DND-41 (cell line): ENCODE results near the gene ZCCHC24.

Experiments
- ATAC-seq: fragments of 200-7000 bp; cut with Tn5 transposase; 3 replicates; pipeline ENCODE4 v1.9.1; 2021; ENCODE audit warnings: low read depth; ENCODE audit not compliant: insufficient read depth
- DNase-seq: peaks from one replicate; pipeline ENCODE4 v3.0.0-alpha.2; 2020
- H2AFZ ChIP-seq: 2 replicates; pipeline ENCODE4 v1.6.0; 2012; ENCODE audit warnings: low read depth, low read length
- H3K27ac ChIP-seq: 2 replicates; pipeline ENCODE4 v1.5.1; 2012; ENCODE audit warnings: low read length, inconsistent platforms
- H3K27me3 ChIP-seq: fragments of 200-600 bp; sonication (generic); 2 replicates; pipeline ENCODE4 v1.6.0; 2012; ENCODE audit warnings: low read length, mild to moderate bottlenecking, inconsistent platforms; ENCODE audit not compliant: insufficient read depth, poor library complexity
- H3K36me3 ChIP-seq: 2 replicates; pipeline ENCODE4 v1.5.1; 2012; ENCODE audit warnings: low read length, inconsistent platforms; ENCODE audit not compliant: insufficient read depth
- H3K4me1 ChIP-seq: 2 replicates; pipeline ENCODE4 v1.5.1; 2012; ENCODE audit warnings: mild to moderate bottlenecking, low read length; ENCODE audit not compliant: insufficient read depth
- H3K4me2 ChIP-seq: 2 replicates; pipeline ENCODE4 v1.6.0; 2012; ENCODE audit warnings: mild to moderate bottlenecking, moderate library complexity, low read length, inconsistent platforms; ENCODE audit not compliant: insufficient read depth
- H3K4me3 ChIP-seq, 2 experiments: fragments of 200-600 bp in 1 of 2; shearing (Covaris generic) in 1 of 2; 2 replicates each; pipeline ENCODE4 v1.5.1; 2012 to 2016; ENCODE audit warnings: inconsistent platforms in 2 of 2, low read length in 2 of 2, mild to moderate bottlenecking in 2 of 2, low read depth in 1 of 2, moderate library complexity in 1 of 2
- H3K79me2 ChIP-seq: 2 replicates; pipeline ENCODE4 v1.6.0; 2012; ENCODE audit warnings: low read length, inconsistent platforms; ENCODE audit not compliant: insufficient read depth
- H3K9ac ChIP-seq: 2 replicates; pipeline ENCODE4 v1.6.0; 2012; ENCODE audit warnings: low read depth, mild to moderate bottlenecking, inconsistent platforms, low read length, moderate library complexity
- H3K9me3 ChIP-seq: 2 replicates; pipeline ENCODE4 v1.5.1; 2012; ENCODE audit warnings: low read length, moderate library complexity, mild to moderate bottlenecking, inconsistent platforms; ENCODE audit not compliant: insufficient read depth, severe bottlenecking
- H4K20me1 ChIP-seq: 2 replicates; pipeline ENCODE4 v1.6.0; 2012; ENCODE audit warnings: low read length; ENCODE audit not compliant: insufficient read depth
- CTCF ChIP-seq: IDR thresholded peaks from 2 replicates; pipeline ENCODE4 v1.5.1; 2012; ENCODE audit warnings: borderline replicate concordance, low read length, moderate library complexity, mild to moderate bottlenecking; ENCODE audit not compliant: poor library complexity, severe bottlenecking; ENCODE audit errors: extremely low read depth
- EZH2 ChIP-seq: IDR thresholded peaks from 3 replicates; pipeline ENCODE4 v1.6.1; 2012; ENCODE audit warnings: borderline replicate concordance, low read depth, mild to moderate bottlenecking, moderate library complexity, low read length, inconsistent platforms; ENCODE audit not compliant: severe bottlenecking

Gene ZCCHC24

GRCh38 chr10:79437111-79437814 lies 8.2 kb downstream of the ZCCHC24 start:
- ATAC-seq, result no peak
- no peak overlapping the region for H3K27ac ChIP-seq
- TF ChIP-seq CTCF (no peak), EZH2 (no peak)

GRCh38 chr10:79436850-79437103 lies 8.6 kb downstream of the ZCCHC24 start:
- ATAC-seq, result no peak
- Histone ChIP-seq H3K4me1 (no peaks in the 10 kb centered on the region), H2AFZ (no peak overlapping the region), H3K9ac (no peak overlapping the region), H3K4me2 (no peak overlapping the region), H3K27ac (no peak overlapping the region), H3K4me3 (no peak overlapping the region), H3K27me3 (peaks cover 35% of the 10 kb centered on the region), H4K20me1 (peaks cover 22% of the 10 kb centered on the region), H3K36me3 (no peaks in the 10 kb centered on the region), H3K9me3 (no peaks in the 10 kb centered on the region), H3K79me2 (no peaks in the 10 kb centered on the region)
- DNase-seq, result no peak
- no peak for TF ChIP-seq CTCF
- no peak for TF ChIP-seq EZH2

More at GRCh38 chr10:79437111-79437814, 8.2 kb downstream of the ZCCHC24 start:
- Histone ChIP-seq H3K4me2 (no peak overlapping the region), H3K36me3 (no peaks in the 10 kb centered on the region), H3K79me2 (no peaks in the 10 kb centered on the region), H3K4me1 (no peaks in the 10 kb centered on the region), H3K9ac (no peak overlapping the region), H3K4me3 (no peak overlapping the region), H4K20me1 (peaks cover 27% of the 10 kb centered on the region), H3K9me3 (no peaks in the 10 kb centered on the region), H3K27me3 (peaks cover 35% of the 10 kb centered on the region), H2AFZ (no peak overlapping the region)
- no peak for DNase-seq

- Histone ChIP-seq H3K4me1 (no peaks in the 10 kb centered on the region), H3K79me2 (no peaks in the 10 kb centered on the region), H3K27me3 (peaks cover 33% of the 10 kb centered on the region), H3K4me3 (no peak overlapping the region), H3K9ac (no peak overlapping the region), H3K36me3 (no peaks in the 10 kb centered on the region), H2AFZ (no peak overlapping the region), H3K27ac (no peak overlapping the region), H4K20me1 (peaks cover 21% of the 10 kb centered on the region), H3K4me2 (no peak overlapping the region), H3K9me3 (no peaks in the 10 kb centered on the region)
- ATAC-seq, result no peak
- no peak for TF ChIP-seq CTCF
- TF ChIP-seq EZH2, result no peak
- DNase-seq, result no peak
Observed at GRCh38 chr10:79436066-79436849, 9.2 kb downstream of the ZCCHC24 start.
